Gastrocnemius medialis (tissue), 4 donors: ENCODE results near the gene MTA1. TPM values are rescaled to one million over a fixed set of nuclear protein-coding genes. Genes with fewer than 3 reads are reported as not detected.

Experiments used
- ATAC-seq, 2 donors: fragments of 150-250 bp; one replicate each; pipeline ENCODE4 v1.9.1; 2016
- DNase-seq, 2 donors: peaks; one replicate each; pipeline ENCODE4 v3.0.0-alpha.2; 2019
- H3K27ac ChIP-seq, 4 donors: fragments of 200-600 bp; sonication (generic); 1 replicate in 1 of 4; 2 replicates in 3 of 4; pipeline ENCODE4 v1.5.1; 2016 to 2018; ENCODE audit warnings: mild to moderate bottlenecking in 2 of 4, moderate library complexity in 1 of 4
- H3K27me3 ChIP-seq, 3 donors: fragments of 200-600 bp; sonication (generic) in 2 of 3; 1 replicate in 1 of 3; 2 replicates in 2 of 3; pipeline versions ENCODE4 v1.5.1 to v1.6.0; 2016 to 2019; ENCODE audit warnings: mild to moderate bottlenecking in 1 of 3, moderate library complexity in 1 of 3
- H3K36me3 ChIP-seq, 2 donors: fragments of 200-600 bp; sonication (generic) in 1 of 2; one replicate each; pipeline ENCODE4 v1.5.1; 2017 to 2018
- H3K4me1 ChIP-seq, 2 donors: fragments of 200-600 bp; sonication (generic) in 1 of 2; one replicate each; pipeline ENCODE4 v1.5.1; 2016 to 2017; ENCODE audit warnings: mild to moderate bottlenecking in 2 of 2
- H3K4me3 ChIP-seq, 4 donors: fragments of 200-600 bp; sonication (generic) in 3 of 4; 1 replicate in 1 of 4; 2 replicates in 3 of 4; pipeline ENCODE4 v1.5.1; 2016 to 2019; ENCODE audit warnings: mild to moderate bottlenecking in 2 of 4
- H3K9me3 ChIP-seq, 3 donors: fragments of 200-600 bp; sonication (generic) in 2 of 3; 1 replicate in 1 of 3; 2 replicates in 2 of 3; pipeline ENCODE4 v1.5.1; 2016 to 2019
- POLR2A ChIP-seq, 2 donors: fragments of 450-650 bp; IDR thresholded peaks; one replicate each; pipeline ENCODE4 v1.6.1; 2017; ENCODE audit warnings: antibody characterized with exemption in 2 of 2, mild to moderate bottlenecking in 2 of 2, moderate library complexity in 2 of 2
- in situ Hi-C, 4 donors: fragments of 200-750 bp; cut with MboI; loops; one replicate each; pipeline versions ENCODE4 v1.15.0 to v1.8.0; 2017; ENCODE audit warnings: low sequenced_read_pairs in 4 of 4
- intact Hi-C: fragments of 100-400 bp; cut with DNase I; formaldehyde crosslinking; loops from one replicate; pipeline ENCODE4 v1.15.1; 2023; ENCODE audit warnings: low total_unique reads
- total RNA-seq, 4 donors: library from RNA; depleted of rRNA; stranded (reverse); fragments of >200 nt; gene quantifications; one replicate each; pipeline versions ENCODE4 v1.1.0 to v1.2.3, GENCODE V29; 2016
- TF ChIP-seq, protein P1 (sequence below), 5 experiments: fragments of 450-650 bp in 3 of 5; fragments of 200-600 bp in 2 of 5; sonication (generic) in 2 of 5; IDR thresholded peaks in 4 of 5; conservative IDR thresholded peaks in 1 of 5; 1 replicate in 4 of 5; 2 replicates in 1 of 5; pipeline ENCODE4 v1.5.1; 2016 to 2019; ENCODE audit warnings: antibody characterized with exemption in 5 of 5, mild to moderate bottlenecking in 3 of 5, moderate library complexity in 3 of 5

Gene MTA1
- total RNA-seq, 4 donors from 2014 or later: 18.2 to 30.8 (median 28.2) TPM

DNA sequence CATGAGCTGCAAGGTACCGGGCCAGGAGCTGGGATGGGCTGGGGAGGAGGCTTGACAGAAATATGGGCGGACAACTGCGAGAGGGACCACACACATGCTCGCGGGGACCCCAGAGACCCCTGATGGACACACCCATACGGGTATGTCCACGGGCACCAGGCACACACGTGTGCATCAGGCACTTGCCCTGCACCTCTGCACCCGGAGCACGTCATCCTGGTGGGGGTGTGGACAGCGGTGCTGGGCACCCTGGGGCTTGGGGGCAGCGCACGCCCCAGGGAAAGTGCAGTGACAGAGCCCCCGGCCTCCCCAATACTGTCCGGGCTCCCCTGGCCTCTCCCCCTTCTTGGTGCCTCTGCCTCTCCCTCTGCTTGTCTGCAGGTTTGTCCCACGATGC is 65.4 kb downstream of the MTA1 start:
- no peak for DNase-seq
- no peaks in the 10 kb centered on the region for H3K36me3 ChIP-seq
- H3K27ac ChIP-seq: peak overlapping the region in 1 of 4 donors; percentile 79
- H3K4me1 ChIP-seq: peaks cover 28 to 58% of the 10 kb centered on the region in 2 donors
- H3K9me3 ChIP-seq: no peaks in the 10 kb centered on the region
- H3K4me3 ChIP-seq: no peak overlapping the region
- ATAC-seq: no peak
- peaks cover 5 to 15% (median 7%) of the 10 kb centered on the region in 3 donors for H3K27me3 ChIP-seq
- intact Hi-C loops (no loop called here), in situ Hi-C loops (loop anchor here in 1 of 4 donors (25.0 kb wide), 1 partner anchor 123 kb away; no protein-coding TSS in a partner anchor)
- TF ChIP-seq, protein P1, sequence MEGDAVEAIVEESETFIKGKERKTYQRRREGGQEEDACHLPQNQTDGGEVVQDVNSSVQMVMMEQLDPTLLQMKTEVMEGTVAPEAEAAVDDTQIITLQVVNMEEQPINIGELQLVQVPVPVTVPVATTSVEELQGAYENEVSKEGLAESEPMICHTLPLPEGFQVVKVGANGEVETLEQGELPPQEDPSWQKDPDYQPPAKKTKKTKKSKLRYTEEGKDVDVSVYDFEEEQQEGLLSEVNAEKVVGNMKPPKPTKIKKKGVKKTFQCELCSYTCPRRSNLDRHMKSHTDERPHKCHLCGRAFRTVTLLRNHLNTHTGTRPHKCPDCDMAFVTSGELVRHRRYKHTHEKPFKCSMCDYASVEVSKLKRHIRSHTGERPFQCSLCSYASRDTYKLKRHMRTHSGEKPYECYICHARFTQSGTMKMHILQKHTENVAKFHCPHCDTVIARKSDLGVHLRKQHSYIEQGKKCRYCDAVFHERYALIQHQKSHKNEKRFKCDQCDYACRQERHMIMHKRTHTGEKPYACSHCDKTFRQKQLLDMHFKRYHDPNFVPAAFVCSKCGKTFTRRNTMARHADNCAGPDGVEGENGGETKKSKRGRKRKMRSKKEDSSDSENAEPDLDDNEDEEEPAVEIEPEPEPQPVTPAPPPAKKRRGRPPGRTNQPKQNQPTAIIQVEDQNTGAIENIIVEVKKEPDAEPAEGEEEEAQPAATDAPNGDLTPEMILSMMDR (IDR thresholded peaks at IDR 0.05 in 4 of 5, conservative IDR thresholded peaks at IDR 0.05 in 1 of 5): no peak
- no peak for TF ChIP-seq POLR2A (IDR thresholded peaks at IDR 0.05)

DNA sequence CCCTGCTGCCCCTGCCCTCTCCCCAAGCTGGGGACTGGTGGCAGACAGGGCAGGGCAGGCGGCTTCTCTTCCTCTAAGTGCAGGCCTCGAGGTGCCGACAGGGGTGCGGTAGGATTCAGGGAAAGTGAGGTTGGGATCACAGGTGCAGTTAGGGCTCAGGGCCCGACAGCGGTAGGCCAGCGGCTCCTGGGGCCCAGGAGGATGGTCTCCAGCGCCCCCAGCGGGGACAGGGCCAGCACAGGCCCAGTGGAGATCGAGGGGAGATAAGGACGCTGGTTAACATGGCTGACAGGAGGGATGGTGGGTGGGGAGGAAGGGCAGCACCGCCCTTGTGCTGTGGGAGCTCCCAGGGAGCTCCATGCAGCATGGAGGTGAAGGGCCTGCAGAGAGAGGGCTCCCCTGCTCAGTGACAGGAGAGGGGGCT is 66.1 kb downstream of the MTA1 start:
- intact Hi-C loops: no loop called here
- DNase-seq (no peak), ATAC-seq (no peak)
- Histone ChIP-seq H3K27me3 (peaks cover 5 to 15% (median 7%) of the 10 kb centered on the region in 3 donors), H3K4me1 (peaks cover 28 to 55% of the 10 kb centered on the region in 2 donors), H3K27ac (peak overlapping the region; percentile 28 to 81 (median 76)), H3K9me3 (no peaks in the 10 kb centered on the region), H3K4me3 (no peak overlapping the region), H3K36me3 (no peaks in the 10 kb centered on the region)
- TF ChIP-seq, protein P1 (IDR thresholded peaks at IDR 0.05 in 4 of 5, conservative IDR thresholded peaks at IDR 0.05 in 1 of 5): peak in 2 of 5 experiments; percentile 9 to 37
- no peak for TF ChIP-seq POLR2A (IDR thresholded peaks at IDR 0.05)
- in situ Hi-C loops: loop anchor here in 1 of 4 donors (25.0 kb wide), 1 partner anchor 123 kb away; no protein-coding TSS in a partner anchor

DNA sequence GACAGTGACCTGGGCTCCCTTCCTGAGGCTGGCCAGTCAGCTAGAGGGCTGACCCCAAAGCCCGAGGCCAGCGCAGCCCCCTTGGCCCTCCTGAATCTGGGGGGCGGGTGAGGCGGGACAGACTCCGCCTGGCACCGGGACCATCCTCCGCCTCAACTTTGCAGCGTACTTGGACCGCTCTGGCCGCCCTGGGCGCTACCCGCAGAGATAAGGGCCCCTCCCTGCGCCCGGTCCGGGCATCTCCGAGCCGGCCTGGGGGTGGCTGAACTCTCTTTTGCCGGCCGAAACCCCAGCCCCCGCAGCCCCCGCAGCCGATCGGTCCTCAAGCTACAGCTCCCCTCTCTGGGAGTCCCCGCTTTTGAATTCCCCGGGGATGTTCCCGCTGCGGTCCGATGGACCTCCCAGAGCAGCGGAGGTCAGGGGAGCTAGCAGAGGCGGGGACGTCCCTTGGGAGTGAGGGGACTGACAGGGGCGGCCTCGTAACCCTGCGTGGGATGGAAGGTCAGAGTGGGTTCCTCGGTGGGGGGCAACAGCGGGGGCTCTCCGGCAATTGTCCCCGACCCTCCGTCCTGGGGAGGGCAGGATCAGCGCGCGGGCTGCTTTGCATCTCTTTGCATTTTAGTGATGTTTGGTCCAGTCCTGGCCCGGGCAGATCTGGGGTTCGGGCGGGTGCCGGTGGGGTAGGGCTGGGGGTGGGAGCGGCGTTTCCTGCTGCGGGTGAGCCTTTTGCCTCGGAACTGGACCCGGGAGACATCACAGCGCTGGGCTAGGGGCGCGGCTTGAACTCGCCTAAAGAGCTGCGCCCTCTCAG is 66.7 kb downstream of the MTA1 start, which contains the start of gene CRIP1:
TSS of gene CRIP1 (plus strand) at position 724 of the 811 bp plus-strand sequence. CDS start 374 bp downstream, outside the sequence.
- Histone ChIP-seq H3K27me3 (peaks cover 5 to 15% (median 7%) of the 10 kb centered on the region in 3 donors), H3K27ac (peak within 1 kb of the TSS; percentile 69 to 81 (median 76)), H3K4me3 (peak within 1 kb of the TSS; percentile 46 to 50 (median 48)), H3K9me3 (no peaks in the 10 kb centered on the region), H3K4me1 (peaks cover 28 to 50% of the 10 kb centered on the region in 2 donors), H3K36me3 (no peaks in the 10 kb centered on the region)
- intact Hi-C loops: no loop called here
- no peak for ATAC-seq
- TF ChIP-seq, protein P1 (IDR thresholded peaks at IDR 0.05 in 4 of 5, conservative IDR thresholded peaks at IDR 0.05 in 1 of 5): no peak
- TF ChIP-seq POLR2A (IDR thresholded peaks at IDR 0.05): no peak
- no peak for DNase-seq
- in situ Hi-C loops: loop anchor here in 1 of 4 donors (25.0 kb wide), 1 partner anchor 124 kb away; no protein-coding TSS in a partner anchor

DNA sequence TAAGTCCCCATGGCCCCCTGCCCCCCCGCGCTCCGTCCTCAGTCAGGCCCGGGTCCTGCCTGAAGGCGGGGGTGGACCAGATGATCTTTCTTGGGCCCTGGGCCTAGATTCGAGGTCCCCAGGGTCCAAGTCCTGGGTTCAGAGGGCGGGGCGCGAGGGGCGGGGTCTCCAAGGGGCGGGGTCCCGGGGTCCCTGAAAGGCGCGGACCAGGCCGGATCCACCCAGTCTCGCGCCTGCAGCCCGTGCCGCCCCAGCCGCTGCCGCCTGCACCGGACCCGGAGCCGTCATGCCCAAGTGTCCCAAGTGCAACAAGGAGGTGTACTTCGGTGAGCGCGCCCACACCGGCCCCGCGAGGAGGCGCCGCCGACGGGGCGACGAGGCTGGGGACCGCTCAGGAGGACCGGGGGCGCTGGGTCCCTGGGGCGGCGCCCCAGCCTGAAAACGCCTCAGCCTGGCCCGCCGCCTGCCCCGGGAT is 67.4 kb downstream of the MTA1 start:
- H3K4me3 ChIP-seq: peak overlapping the region; percentile 46 to 50 (median 48)
- H3K27me3 ChIP-seq: peaks cover 5 to 15% (median 7%) of the 10 kb centered on the region in 3 donors
- ATAC-seq (no peak), DNase-seq (peak in 1 of 2 donors; percentile 57)
- H3K9me3 ChIP-seq: no peaks in the 10 kb centered on the region
- in situ Hi-C loops (loop anchor here in 1 of 4 donors (25.0 kb wide), 1 partner anchor 125 kb away; no protein-coding TSS in a partner anchor), intact Hi-C loops (no loop called here)
- peaks cover 32 to 51% of the 10 kb centered on the region in 2 donors for H3K4me1 ChIP-seq
- no peaks in the 10 kb centered on the region for H3K36me3 ChIP-seq
- H3K27ac ChIP-seq: peak overlapping the region; percentile 69 to 81 (median 76)
- peak; percentile 16 to 19 for TF ChIP-seq POLR2A (IDR thresholded peaks at IDR 0.05)
- TF ChIP-seq, protein P1 (IDR thresholded peaks at IDR 0.05 in 4 of 5, conservative IDR thresholded peaks at IDR 0.05 in 1 of 5): no peak
